ENCODE data around the gene ATP2A2. TPM values are rescaled to one million over a fixed set of nuclear protein-coding genes. Genes with fewer than 3 reads are reported as not detected.
A peak's percentile ranks its signal among the peaks of the same experiment; 100 is the strongest.
"Not testable (repeated sequence)": the region's sequence is repeated elsewhere in the genome, so short reads cannot be mapped to it uniquely, and the experiment has no call there.

The ATP2A2 gene
- total and polyA plus RNA-seq, 5 donors from 2014 or later: 3.3 to 119 (median 4.9) TPM

GRCh38 chr12:110352401-110352800 is 71.4 kb downstream of the ATP2A2 start:
- Histone ChIP-seq H3K27ac (ENCODE audit: insufficient read depth, low read length, poor library complexity, severe bottlenecking) (no peak overlapping the region), H3K27me3 (ENCODE audit: control insufficient read depth, insufficient read depth, low read length) (no peaks in the 10 kb centered on the region), H3K4me1 (ENCODE audit: control insufficient read depth, insufficient read depth, low read length, poor library complexity, severe bottlenecking) (peaks cover 19% of the 10 kb centered on the region), H3K36me3 (ENCODE audit: control insufficient read depth, insufficient read depth, low read length) (peaks cover 11% of the 10 kb centered on the region), H3K9me3 (ENCODE audit: control insufficient read depth in 2 of 2, low read length in 2 of 2) (no peaks in the 10 kb centered on the region), H3K4me3 (ENCODE audit: low read depth, low read length) (no peak overlapping the region)
- Mint-ChIP-seq H3K4me1 (peaks cover 10 to 24% (median 21%) of the 10 kb centered on the region in 4 donors), H3K27me3 (no peaks in the 10 kb centered on the region), H3K4me3 (no peak overlapping the region), H3K36me3 (peaks cover 5% of the 10 kb centered on the region), H3K27ac (no peak overlapping the region), H3K9me3 (no peaks in the 10 kb centered on the region)
- DNase-seq: no peak
- ATAC-seq (ENCODE audit: low read depth in 2 of 2): no peak

- ATAC-seq (ENCODE audit: low read depth in 2 of 2): no peak
Observed at GRCh38 chr12:110353211-110353965, 72.3 kb downstream of the ATP2A2 start.

GRCh38 chr12:110354172-110354780 is 73.2 kb downstream of the ATP2A2 start:
- no peak overlapping the region for H3K27ac ChIP-seq (ENCODE audit: insufficient read depth, low read length, poor library complexity, severe bottlenecking)
- H3K27me3 ChIP-seq (ENCODE audit: control insufficient read depth, insufficient read depth, low read length): no peaks in the 10 kb centered on the region
- H3K36me3 ChIP-seq (ENCODE audit: control insufficient read depth, insufficient read depth, low read length): no peaks in the 10 kb centered on the region
- Mint-ChIP-seq H3K27me3 (no peaks in the 10 kb centered on the region), H3K36me3 (no peaks in the 10 kb centered on the region), H3K4me1 (peaks cover 10 to 21% (median 17%) of the 10 kb centered on the region in 4 donors), H3K9me3 (no peaks in the 10 kb centered on the region), H3K4me3 (no peak overlapping the region), H3K27ac (peak overlapping the region in 1 of 3 donors; percentile 3)
- peaks cover 11% of the 10 kb centered on the region for H3K4me1 ChIP-seq (ENCODE audit: control insufficient read depth, insufficient read depth, low read length, poor library complexity, severe bottlenecking)
- no peak overlapping the region for H3K4me3 ChIP-seq (ENCODE audit: low read depth, low read length)
- H3K9me3 ChIP-seq (ENCODE audit: control insufficient read depth in 2 of 2, low read length in 2 of 2): no peaks in the 10 kb centered on the region
- DNase-seq (no peak), ATAC-seq (ENCODE audit: low read depth in 2 of 2) (no peak)

More at GRCh38 chr12:110353211-110353965, 72.3 kb downstream of the ATP2A2 start:
- Mint-ChIP-seq H3K36me3 (no peaks in the 10 kb centered on the region), H3K4me3 (no peak overlapping the region), H3K9me3 (no peaks in the 10 kb centered on the region), H3K27ac (peak overlapping the region in 1 of 3 donors; percentile 41), H3K4me1 (peaks cover 10 to 24% (median 18%) of the 10 kb centered on the region in 4 donors), H3K27me3 (no peaks in the 10 kb centered on the region)
- DNase-seq: no peak
- no peak overlapping the region for H3K27ac ChIP-seq (ENCODE audit: insufficient read depth, low read length, poor library complexity, severe bottlenecking)
- H3K4me1 ChIP-seq (ENCODE audit: control insufficient read depth, insufficient read depth, low read length, poor library complexity, severe bottlenecking): peaks cover 19% of the 10 kb centered on the region
- H3K9me3 ChIP-seq (ENCODE audit: control insufficient read depth in 2 of 2, low read length in 2 of 2): no peaks in the 10 kb centered on the region
- H3K36me3 ChIP-seq (ENCODE audit: control insufficient read depth, insufficient read depth, low read length): peaks cover 2% of the 10 kb centered on the region
- H3K27me3 ChIP-seq (ENCODE audit: control insufficient read depth, insufficient read depth, low read length): no peaks in the 10 kb centered on the region
- H3K4me3 ChIP-seq (ENCODE audit: low read depth, low read length): no peak overlapping the region

- Mint-ChIP-seq H3K27ac (peak overlapping the region in 1 of 3 donors; percentile 25), H3K9me3 (no peaks in the 10 kb centered on the region), H3K4me3 (no peak overlapping the region), H3K27me3 (no peaks in the 10 kb centered on the region), H3K4me1 (peaks cover 3 to 13% (median 9%) of the 10 kb centered on the region in 4 donors), H3K36me3 (no peaks in the 10 kb centered on the region)
- peak in 2 of 3 donors; percentile 12 to 42 for DNase-seq
- Histone ChIP-seq H3K27me3 (ENCODE audit: control insufficient read depth, insufficient read depth, low read length) (no peaks in the 10 kb centered on the region), H3K27ac (ENCODE audit: insufficient read depth, low read length, poor library complexity, severe bottlenecking) (no peak overlapping the region), H3K36me3 (ENCODE audit: control insufficient read depth, insufficient read depth, low read length) (no peaks in the 10 kb centered on the region), H3K4me1 (ENCODE audit: control insufficient read depth, insufficient read depth, low read length, poor library complexity, severe bottlenecking) (peaks cover 3% of the 10 kb centered on the region), H3K9me3 (ENCODE audit: control insufficient read depth in 2 of 2, low read length in 2 of 2) (no peaks in the 10 kb centered on the region), H3K4me3 (ENCODE audit: low read depth, low read length) (no peak overlapping the region)
- ATAC-seq (ENCODE audit: low read depth in 2 of 2): peak in 1 of 2 donors; percentile 47
Observed at GRCh38 chr12:110355073-110355472, 74.0 kb downstream of the ATP2A2 start.

GRCh38 chr12:110358384-110359097 is 77.5 kb downstream of the ATP2A2 start:
- not testable (repeated sequence) for H3K27ac ChIP-seq (ENCODE audit: insufficient read depth, low read length, poor library complexity, severe bottlenecking); H3K36me3 Mint-ChIP-seq; H3K27me3 ChIP-seq (ENCODE audit: control insufficient read depth, insufficient read depth, low read length); H3K9me3 Mint-ChIP-seq; H3K4me3 Mint-ChIP-seq; H3K27me3 Mint-ChIP-seq; H3K4me3 ChIP-seq (ENCODE audit: low read depth, low read length); H3K27ac Mint-ChIP-seq; DNase-seq; H3K36me3 ChIP-seq (ENCODE audit: control insufficient read depth, insufficient read depth, low read length); H3K4me1 ChIP-seq (ENCODE audit: control insufficient read depth, insufficient read depth, low read length, poor library complexity, severe bottlenecking); ATAC-seq (ENCODE audit: low read depth in 2 of 2); H3K9me3 ChIP-seq (ENCODE audit: control insufficient read depth in 2 of 2, low read length in 2 of 2); H3K4me1 Mint-ChIP-seq

GRCh38 chr12:110361216-110361615 is 80.2 kb downstream of the ATP2A2 start:
- Histone ChIP-seq H3K27me3 (ENCODE audit: control insufficient read depth, insufficient read depth, low read length) (no peaks in the 10 kb centered on the region), H3K9me3 (ENCODE audit: control insufficient read depth in 2 of 2, low read length in 2 of 2) (no peaks in the 10 kb centered on the region), H3K27ac (ENCODE audit: insufficient read depth, low read length, poor library complexity, severe bottlenecking) (no peak overlapping the region), H3K4me1 (ENCODE audit: control insufficient read depth, insufficient read depth, low read length, poor library complexity, severe bottlenecking) (no peaks in the 10 kb centered on the region), H3K36me3 (ENCODE audit: control insufficient read depth, insufficient read depth, low read length) (no peaks in the 10 kb centered on the region), H3K4me3 (ENCODE audit: low read depth, low read length) (no peak overlapping the region)
- H3K27me3 Mint-ChIP-seq: no peaks in the 10 kb centered on the region
- H3K4me1 Mint-ChIP-seq: peaks cover 0 to 1% (median 0%) of the 10 kb centered on the region in 4 donors
- H3K36me3 Mint-ChIP-seq: no peaks in the 10 kb centered on the region
- no peak overlapping the region for H3K4me3 Mint-ChIP-seq
- no peak for DNase-seq
- H3K9me3 Mint-ChIP-seq: no peaks in the 10 kb centered on the region
- no peak for ATAC-seq (ENCODE audit: low read depth in 2 of 2)
- H3K27ac Mint-ChIP-seq: no peak overlapping the region

- Histone ChIP-seq H3K36me3 (ENCODE audit: control insufficient read depth, insufficient read depth, low read length) (no peaks in the 10 kb centered on the region), H3K9me3 (ENCODE audit: control insufficient read depth in 2 of 2, low read length in 2 of 2) (no peaks in the 10 kb centered on the region), H3K27ac (ENCODE audit: insufficient read depth, low read length, poor library complexity, severe bottlenecking) (no peak overlapping the region), H3K4me3 (ENCODE audit: low read depth, low read length) (no peak overlapping the region), H3K27me3 (ENCODE audit: control insufficient read depth, insufficient read depth, low read length) (no peaks in the 10 kb centered on the region), H3K4me1 (ENCODE audit: control insufficient read depth, insufficient read depth, low read length, poor library complexity, severe bottlenecking) (no peaks in the 10 kb centered on the region)
- no peak for ATAC-seq (ENCODE audit: low read depth in 2 of 2)
- Mint-ChIP-seq H3K36me3 (no peaks in the 10 kb centered on the region), H3K9me3 (no peaks in the 10 kb centered on the region), H3K27ac (peak overlapping the region in 1 of 3 donors; percentile 17), H3K4me3 (no peak overlapping the region), H3K4me1 (no peaks in the 10 kb centered on the region), H3K27me3 (no peaks in the 10 kb centered on the region)
- DNase-seq: no peak
Observed at GRCh38 chr12:110365489-110366320, 84.7 kb downstream of the ATP2A2 start.

Data from CD4-positive, CD25-positive, alpha-beta regulatory T cell (primary cell).